HepG2 (cell line): Measurements from ENCODE around the gene HTR4. TPM values are rescaled to one million over a fixed set of nuclear protein-coding genes. Genes with fewer than 3 reads are reported as not detected.

ENCODE experiments used
- CREM ChIP-seq, 2 experiments: sonication (generic) in 1 of 2; formaldehyde crosslinking in 1 of 2; IDR thresholded peaks; 2 replicates each; pipeline versions ENCODE4 v1.4.0 to v1.6.1; 2016 to 2020; ENCODE audit warnings: antibody characterized with exemption in 1 of 2, mild to moderate bottlenecking in 1 of 2, missing genetic modification reagents in 1 of 2
- FOXC1 ChIP-seq: sonication (generic); formaldehyde crosslinking; IDR thresholded peaks from 2 replicates; pipeline ENCODE4 v1.8.0; 2022; ENCODE audit warnings: mild to moderate bottlenecking, missing genetic modification reagents, borderline replicate concordance
- HNF4A ChIP-seq: sonication (generic); formaldehyde crosslinking; IDR thresholded peaks from 2 replicates; pipeline ENCODE4 v1.4.0; 2020; ENCODE audit warnings: missing genetic modification reagents
- HNRNPUL1 ChIP-seq: fragments of 200-400 bp; formaldehyde crosslinking; IDR thresholded peaks from 2 replicates; pipeline ENCODE4 v1.6.1; 2017; ENCODE audit warnings: low read depth, mild to moderate bottlenecking, low read length, moderate library complexity
- MIXL1 ChIP-seq: IDR thresholded peaks from 2 replicates; pipeline ENCODE4 v1.6.1; 2016
- PPARG ChIP-seq: conservative IDR thresholded peaks from 2 replicates; pipeline ENCODE4 v1.6.1; 2016; ENCODE audit warnings: missing biosample characterization, missing genetic modification reagents
- SNRNP70 ChIP-seq: fragments of 200-400 bp; formaldehyde crosslinking; IDR thresholded peaks from 2 replicates; pipeline ENCODE4 v1.6.1; 2017; ENCODE audit warnings: mild to moderate bottlenecking, low read depth, low read length, moderate library complexity
- TGIF2 ChIP-seq: IDR thresholded peaks from 2 replicates; pipeline ENCODE4 v1.6.1; 2016; ENCODE audit warnings: control low read depth, missing compliant biosample characterization
- XBP1 ChIP-seq: sonication (generic); formaldehyde crosslinking; IDR thresholded peaks from 2 replicates; pipeline ENCODE4 v1.5.0; 2020; ENCODE audit warnings: missing genetic modification reagents
- ZBTB38 ChIP-seq: sonication (generic); formaldehyde crosslinking; IDR thresholded peaks from 2 replicates; pipeline ENCODE4 v1.5.1; 2020; ENCODE audit warnings: mild to moderate bottlenecking, missing genetic modification reagents
- ZNF343 ChIP-seq: sonication (generic); formaldehyde crosslinking; IDR thresholded peaks from 2 replicates; pipeline ENCODE4 v1.4.0; 2020; ENCODE audit warnings: mild to moderate bottlenecking, missing genetic modification reagents
- ZNF761 ChIP-seq: sonication (generic); formaldehyde crosslinking; conservative IDR thresholded peaks from 2 replicates; pipeline ENCODE4 v1.4.0; 2020; ENCODE audit warnings: mild to moderate bottlenecking, missing genetic modification reagents
- ZNF792 ChIP-seq: IDR thresholded peaks from 2 replicates; pipeline ENCODE4 v1.6.1; 2016
- polyA plus RNA-seq, 8 experiments: library from polyadenylated mRNA; depleted of rRNA in 3 of 8; stranded (reverse) in 7 of 8; unstranded in 1 of 8; fragments of >200 nt; fragmentation: Illumina TruSeq in 4 of 8; extraction: Trizol in 4 of 8; gene quantifications; 2 replicates each; pipeline versions ENCODE4 v1.2.1 to v1.2.3, GENCODE V29; 2011 to 2016; ENCODE audit warnings: low read depth in 4 of 8, missing spikeins in 1 of 8, mixed read lengths in 1 of 8; ENCODE audit not compliant: insufficient read depth in 1 of 8
- total RNA-seq, 5 experiments: library from RNA; depleted of rRNA; stranded (reverse); fragments of >200 nt; fragmentation: Illumina TruSeq; extraction: Trizol; gene quantifications; 2 replicates each; pipeline ENCODE4 v1.2.3, GENCODE V29; 2016; ENCODE audit warnings: low read depth in 1 of 5
- TF ChIP-seq, protein P1 (sequence below): sonication (generic); formaldehyde crosslinking; IDR thresholded peaks from 2 replicates; pipeline ENCODE4 v1.5.0; 2020; ENCODE audit warnings: mild to moderate bottlenecking, missing genetic modification reagents, borderline replicate concordance
- TF ChIP-seq, protein P2 (sequence below), 2 experiments: IDR thresholded peaks; 2 replicates each; pipeline ENCODE4 v1.6.1; 2011 to 2012; ENCODE audit warnings: low read length in 2 of 2, borderline replicate concordance in 1 of 2, low read depth in 1 of 2, mild to moderate bottlenecking in 1 of 2, moderate library complexity in 1 of 2
- TF ChIP-seq, protein P3 (sequence below): sonication (generic); formaldehyde crosslinking; IDR thresholded peaks from 2 replicates; pipeline ENCODE4 v1.4.0; 2020; ENCODE audit warnings: missing genetic modification reagents, borderline replicate concordance
- TF ChIP-seq, protein P4 (sequence below): IDR thresholded peaks from 2 replicates; pipeline ENCODE4 v1.6.1; 2012; ENCODE audit warnings: inconsistent platforms
- TF ChIP-seq, protein P5 (sequence below): sonication (generic); formaldehyde crosslinking; IDR thresholded peaks from 2 replicates; pipeline ENCODE4 v1.8.0; 2022; ENCODE audit warnings: missing genetic modification reagents, mild to moderate bottlenecking, borderline replicate concordance
- TF ChIP-seq, protein P6 (sequence below): sonication (generic); formaldehyde crosslinking; conservative IDR thresholded peaks from 2 replicates; pipeline ENCODE4 v1.8.0; 2022; ENCODE audit warnings: mild to moderate bottlenecking, moderate library complexity, missing genetic modification reagents
- TF ChIP-seq, protein P7 (sequence below): sonication (generic); formaldehyde crosslinking; IDR thresholded peaks from 2 replicates; pipeline ENCODE4 v1.8.1; 2023; ENCODE audit warnings: mild to moderate bottlenecking, moderate library complexity, missing genetic modification reagents

The HTR4 gene
- total and polyA plus RNA-seq, 2 of the 13 experiments (the other 11 are each of a cell fraction or from before 2014, with no cell fraction given): not detected

DNA sequence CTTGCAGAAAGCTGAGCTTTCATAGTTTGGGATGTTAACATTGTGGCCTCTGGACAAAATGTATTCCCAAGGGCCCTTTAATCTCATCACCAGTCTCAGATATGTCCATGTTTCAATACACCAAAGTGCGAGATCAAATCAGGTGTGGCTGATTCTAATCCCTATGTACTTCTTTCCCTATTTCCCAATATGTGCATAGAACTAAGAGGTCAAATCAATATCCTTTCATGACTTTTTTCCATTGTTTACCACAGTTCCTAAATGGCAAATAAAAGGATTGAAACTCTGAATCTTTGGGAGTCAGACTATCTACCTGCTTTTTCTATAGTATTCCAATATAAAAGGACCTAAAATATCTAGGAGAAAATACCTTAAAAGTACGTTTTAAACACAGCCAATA is 165.6 kb downstream of the HTR4 start (continued):
- TF ChIP-seq, protein P1, sequence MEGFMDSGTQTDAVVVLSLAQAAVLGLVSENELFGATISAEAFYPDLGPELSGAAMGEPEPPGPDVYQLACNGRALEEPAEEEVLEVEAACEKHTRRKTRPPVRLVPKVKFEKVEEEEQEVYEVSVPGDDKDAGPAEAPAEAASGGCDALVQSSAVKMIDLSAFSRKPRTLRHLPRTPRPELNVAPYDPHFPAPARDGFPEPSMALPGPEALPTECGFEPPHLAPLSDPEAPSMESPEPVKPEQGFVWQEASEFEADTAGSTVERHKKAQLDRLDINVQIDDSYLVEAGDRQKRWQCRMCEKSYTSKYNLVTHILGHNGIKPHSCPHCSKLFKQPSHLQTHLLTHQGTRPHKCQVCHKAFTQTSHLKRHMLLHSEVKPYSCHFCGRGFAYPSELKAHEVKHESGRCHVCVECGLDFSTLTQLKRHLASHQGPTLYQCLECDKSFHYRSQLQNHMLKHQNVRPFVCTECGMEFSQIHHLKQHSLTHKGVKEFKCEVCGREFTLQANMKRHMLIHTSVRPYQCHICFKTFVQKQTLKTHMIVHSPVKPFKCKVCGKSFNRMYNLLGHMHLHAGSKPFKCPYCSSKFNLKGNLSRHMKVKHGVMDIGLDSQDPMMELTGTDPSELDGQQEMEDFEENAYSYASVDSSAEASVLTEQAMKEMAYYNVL: no peak
- TF ChIP-seq HNF4A (peak; percentile 44; the same call in 1 of the 2 replicates), XBP1 (no peak), ZNF792 (CRISPR knock-in tag) (no peak), ZNF343 (CRISPR knock-in tag) (no peak), FOXC1 (CRISPR knock-in tag) (no peak), HNRNPUL1 (no peak), CREM (IDR thresholded peaks at IDR 0.05) (peak; percentile 43; the same call in 1 of the 2 replicates), CREM (CRISPR knock-in tag; IDR thresholded peaks at IDR 0.05) (no peak), ZNF761 (CRISPR knock-in tag) (no peak), SNRNP70 (no peak), TGIF2 (CRISPR knock-in tag) (no peak), ZBTB38 (CRISPR knock-in tag) (no peak), MIXL1 (CRISPR knock-in tag) (no peak), PPARG (no peak)
- TF ChIP-seq, protein P2, sequence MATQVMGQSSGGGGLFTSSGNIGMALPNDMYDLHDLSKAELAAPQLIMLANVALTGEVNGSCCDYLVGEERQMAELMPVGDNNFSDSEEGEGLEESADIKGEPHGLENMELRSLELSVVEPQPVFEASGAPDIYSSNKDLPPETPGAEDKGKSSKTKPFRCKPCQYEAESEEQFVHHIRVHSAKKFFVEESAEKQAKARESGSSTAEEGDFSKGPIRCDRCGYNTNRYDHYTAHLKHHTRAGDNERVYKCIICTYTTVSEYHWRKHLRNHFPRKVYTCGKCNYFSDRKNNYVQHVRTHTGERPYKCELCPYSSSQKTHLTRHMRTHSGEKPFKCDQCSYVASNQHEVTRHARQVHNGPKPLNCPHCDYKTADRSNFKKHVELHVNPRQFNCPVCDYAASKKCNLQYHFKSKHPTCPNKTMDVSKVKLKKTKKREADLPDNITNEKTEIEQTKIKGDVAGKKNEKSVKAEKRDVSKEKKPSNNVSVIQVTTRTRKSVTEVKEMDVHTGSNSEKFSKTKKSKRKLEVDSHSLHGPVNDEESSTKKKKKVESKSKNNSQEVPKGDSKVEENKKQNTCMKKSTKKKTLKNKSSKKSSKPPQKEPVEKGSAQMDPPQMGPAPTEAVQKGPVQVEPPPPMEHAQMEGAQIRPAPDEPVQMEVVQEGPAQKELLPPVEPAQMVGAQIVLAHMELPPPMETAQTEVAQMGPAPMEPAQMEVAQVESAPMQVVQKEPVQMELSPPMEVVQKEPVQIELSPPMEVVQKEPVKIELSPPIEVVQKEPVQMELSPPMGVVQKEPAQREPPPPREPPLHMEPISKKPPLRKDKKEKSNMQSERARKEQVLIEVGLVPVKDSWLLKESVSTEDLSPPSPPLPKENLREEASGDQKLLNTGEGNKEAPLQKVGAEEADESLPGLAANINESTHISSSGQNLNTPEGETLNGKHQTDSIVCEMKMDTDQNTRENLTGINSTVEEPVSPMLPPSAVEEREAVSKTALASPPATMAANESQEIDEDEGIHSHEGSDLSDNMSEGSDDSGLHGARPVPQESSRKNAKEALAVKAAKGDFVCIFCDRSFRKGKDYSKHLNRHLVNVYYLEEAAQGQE (IDR thresholded peaks at IDR 0.05; ENCODE audit: borderline replicate concordance in 1 of 2, low read depth in 1 of 2, low read length in 2 of 2): no peak
- TF ChIP-seq, protein P3, sequence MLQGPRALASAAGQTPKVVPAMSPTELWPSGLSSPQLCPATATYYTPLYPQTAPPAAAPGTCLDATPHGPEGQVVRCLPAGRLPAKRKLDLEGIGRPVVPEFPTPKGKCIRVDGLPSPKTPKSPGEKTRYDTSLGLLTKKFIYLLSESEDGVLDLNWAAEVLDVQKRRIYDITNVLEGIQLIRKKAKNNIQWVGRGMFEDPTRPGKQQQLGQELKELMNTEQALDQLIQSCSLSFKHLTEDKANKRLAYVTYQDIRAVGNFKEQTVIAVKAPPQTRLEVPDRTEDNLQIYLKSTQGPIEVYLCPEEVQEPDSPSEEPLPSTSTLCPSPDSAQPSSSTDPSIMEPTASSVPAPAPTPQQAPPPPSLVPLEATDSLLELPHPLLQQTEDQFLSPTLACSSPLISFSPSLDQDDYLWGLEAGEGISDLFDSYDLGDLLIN: no peak
- TF ChIP-seq, protein P4, sequence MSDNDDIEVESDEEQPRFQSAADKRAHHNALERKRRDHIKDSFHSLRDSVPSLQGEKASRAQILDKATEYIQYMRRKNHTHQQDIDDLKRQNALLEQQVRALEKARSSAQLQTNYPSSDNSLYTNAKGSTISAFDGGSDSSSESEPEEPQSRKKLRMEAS: no peak
- TF ChIP-seq, protein P5, sequence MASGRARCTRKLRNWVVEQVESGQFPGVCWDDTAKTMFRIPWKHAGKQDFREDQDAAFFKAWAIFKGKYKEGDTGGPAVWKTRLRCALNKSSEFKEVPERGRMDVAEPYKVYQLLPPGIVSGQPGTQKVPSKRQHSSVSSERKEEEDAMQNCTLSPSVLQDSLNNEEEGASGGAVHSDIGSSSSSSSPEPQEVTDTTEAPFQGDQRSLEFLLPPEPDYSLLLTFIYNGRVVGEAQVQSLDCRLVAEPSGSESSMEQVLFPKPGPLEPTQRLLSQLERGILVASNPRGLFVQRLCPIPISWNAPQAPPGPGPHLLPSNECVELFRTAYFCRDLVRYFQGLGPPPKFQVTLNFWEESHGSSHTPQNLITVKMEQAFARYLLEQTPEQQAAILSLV (CRISPR knock-in tag): no peak
- TF ChIP-seq, protein P6, sequence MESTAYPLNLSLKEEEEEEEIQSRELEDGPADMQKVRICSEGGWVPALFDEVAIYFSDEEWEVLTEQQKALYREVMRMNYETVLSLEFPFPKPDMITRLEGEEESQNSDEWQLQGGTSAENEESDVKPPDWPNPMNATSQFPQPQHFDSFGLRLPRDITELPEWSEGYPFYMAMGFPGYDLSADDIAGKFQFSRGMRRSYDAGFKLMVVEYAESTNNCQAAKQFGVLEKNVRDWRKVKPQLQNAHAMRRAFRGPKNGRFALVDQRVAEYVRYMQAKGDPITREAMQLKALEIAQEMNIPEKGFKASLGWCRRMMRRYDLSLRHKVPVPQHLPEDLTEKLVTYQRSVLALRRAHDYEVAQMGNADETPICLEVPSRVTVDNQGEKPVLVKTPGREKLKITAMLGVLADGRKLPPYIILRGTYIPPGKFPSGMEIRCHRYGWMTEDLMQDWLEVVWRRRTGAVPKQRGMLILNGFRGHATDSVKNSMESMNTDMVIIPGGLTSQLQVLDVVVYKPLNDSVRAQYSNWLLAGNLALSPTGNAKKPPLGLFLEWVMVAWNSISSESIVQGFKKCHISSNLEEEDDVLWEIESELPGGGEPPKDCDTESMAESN (CRISPR knock-in tag): no peak
- TF ChIP-seq, protein P7, sequence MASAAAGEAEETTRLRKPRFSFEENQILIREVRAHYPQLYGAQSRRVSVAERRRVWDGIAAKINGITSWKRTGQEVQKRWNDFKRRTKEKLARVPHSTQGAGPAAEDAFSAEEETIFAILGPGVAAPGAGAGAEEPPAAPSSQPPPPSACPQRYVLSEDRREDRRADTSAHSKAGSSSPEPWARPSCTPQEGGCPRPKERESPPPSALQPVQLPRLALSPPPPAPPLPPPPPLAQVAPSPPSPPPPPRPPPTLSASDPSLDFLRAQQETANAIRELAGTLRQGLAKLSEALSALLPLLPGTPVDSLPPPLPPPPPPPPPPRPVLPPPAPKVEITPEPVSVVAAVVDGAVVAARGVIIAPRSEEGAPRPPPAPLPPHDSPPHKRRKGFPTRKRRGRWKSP: no peak
